IMR-90 (cell line): Measurements from ENCODE around the gene TRPM6.

Source experiments
- CTCF ChIP-seq: conservative IDR thresholded peaks from 2 replicates; pipeline ENCODE4 v1.5.1; 2012; ENCODE audit warnings: mild to moderate bottlenecking, low read depth, low read length, improper control_type of control experiment
- MAFK ChIP-seq: IDR thresholded peaks from 2 replicates; pipeline ENCODE4 v1.6.1; 2012; ENCODE audit warnings: low read depth, low read length, improper control_type of control experiment

DNA sequence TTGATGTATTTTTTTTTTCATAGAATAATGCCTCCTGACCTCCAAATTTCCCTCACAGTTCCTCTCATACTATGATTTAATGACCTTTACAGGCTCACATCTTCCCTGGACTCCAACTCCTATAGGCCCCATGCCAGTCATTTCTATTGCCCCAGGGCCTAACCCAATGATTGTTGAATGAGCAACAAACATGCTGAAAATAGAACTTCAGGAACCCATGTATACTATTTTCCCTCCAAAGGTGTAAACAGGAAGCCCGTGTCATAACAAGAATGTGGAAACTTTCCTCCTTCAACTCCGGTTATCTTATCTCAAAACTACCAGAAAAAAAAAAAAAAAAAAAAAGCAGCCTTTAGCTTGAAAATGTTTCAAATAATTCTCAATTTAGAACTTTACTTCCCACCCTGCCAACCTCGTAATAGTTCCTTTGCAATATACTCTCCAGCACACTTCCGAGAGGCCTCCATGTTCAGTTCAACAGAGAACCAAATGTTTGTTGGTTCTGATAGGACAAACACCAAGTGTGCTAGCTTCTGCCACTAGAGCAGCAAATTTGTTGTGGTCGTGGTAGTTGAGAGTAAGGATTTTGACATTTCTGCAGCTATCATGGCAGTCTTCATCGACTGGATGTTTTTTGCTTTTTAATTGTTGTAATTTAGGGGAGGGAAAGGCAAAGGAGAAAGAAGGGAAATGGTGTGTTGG is 25.8 kb downstream of the TRPM6 start:
- TF ChIP-seq CTCF (no peak), MAFK (no peak)
